ENCODE measurements around the gene CDH13.

The CDH13 gene

DNA sequence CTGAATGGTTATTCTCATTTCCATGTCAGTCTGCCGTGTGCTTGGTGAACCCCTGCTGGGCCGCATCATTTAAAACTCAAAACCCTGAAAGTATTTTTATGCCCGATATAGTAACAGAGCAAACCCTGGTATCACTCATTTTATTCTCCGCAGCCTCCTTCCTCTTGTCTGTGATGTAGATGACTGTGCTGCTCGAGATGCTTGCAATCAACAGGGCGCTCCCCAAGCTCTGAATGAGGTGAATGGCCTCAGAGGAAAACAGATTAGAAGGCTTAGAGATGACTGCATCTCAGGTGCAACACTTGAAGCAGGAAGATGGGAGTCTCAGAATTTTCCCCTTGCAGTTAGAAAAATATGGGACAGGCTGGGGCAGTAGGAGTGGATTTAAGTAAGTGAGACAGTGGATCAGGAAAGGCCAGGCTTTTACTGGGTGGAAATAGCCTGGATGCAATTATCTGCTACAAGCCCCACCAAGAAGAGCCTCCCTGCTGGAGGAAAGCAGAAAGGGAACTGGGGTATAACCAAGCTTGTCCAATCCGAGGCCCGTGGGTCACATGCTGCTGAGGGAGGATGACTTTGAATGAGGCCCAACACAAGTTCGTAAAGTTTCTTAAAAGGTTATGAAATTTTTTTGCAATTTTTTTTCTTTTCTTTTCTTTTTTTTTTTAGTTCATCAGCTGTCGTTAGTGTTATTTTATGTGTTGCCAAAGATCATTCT is 166.9 kb downstream of the CDH13 start:
- no peak for DNase-seq

DNA sequence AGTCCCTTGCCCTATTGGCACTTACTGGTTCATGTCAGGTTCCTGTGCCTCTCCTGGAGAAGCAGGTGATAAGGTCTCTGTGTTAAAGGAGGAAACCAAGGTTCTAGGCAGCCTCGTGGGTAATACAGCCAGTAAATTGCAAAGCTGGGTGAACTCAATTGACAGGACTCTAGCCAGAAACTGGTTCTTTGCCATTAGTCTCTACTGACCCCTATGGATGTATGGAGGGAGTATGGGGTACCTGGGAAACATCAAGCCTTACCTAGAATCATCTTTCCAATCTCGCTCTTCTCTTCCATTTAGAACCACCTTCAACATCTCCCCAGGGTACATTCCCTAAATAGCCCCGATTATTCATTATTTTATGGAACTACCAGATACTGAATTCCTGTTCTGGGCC is 169.3 kb downstream of the CDH13 start:
- no peak for DNase-seq

GRCh38 chr16:82801361-82801760 is 174.6 kb downstream of the CDH13 start:
- no peak for DNase-seq

DNA sequence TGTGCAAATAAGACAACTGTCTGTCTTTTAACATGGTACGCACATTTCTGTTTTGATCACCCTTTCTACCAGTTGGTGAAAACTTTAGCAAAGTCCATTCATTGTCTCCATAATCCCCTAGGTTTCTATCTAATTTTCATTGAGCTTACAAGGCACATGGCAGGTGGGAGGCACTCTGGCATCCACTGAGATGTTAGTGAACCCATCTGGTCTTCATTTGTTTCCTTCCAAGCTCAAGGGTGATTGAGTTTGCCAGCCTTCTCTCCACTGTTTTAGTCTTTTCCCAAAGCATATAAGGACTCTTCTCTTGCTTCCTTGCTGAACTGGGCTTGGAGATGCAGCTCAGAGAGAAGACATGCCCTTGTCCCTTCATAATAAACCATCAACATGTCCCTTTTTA is 179.1 kb downstream of the CDH13 start:
- no peak for DNase-seq

DNA sequence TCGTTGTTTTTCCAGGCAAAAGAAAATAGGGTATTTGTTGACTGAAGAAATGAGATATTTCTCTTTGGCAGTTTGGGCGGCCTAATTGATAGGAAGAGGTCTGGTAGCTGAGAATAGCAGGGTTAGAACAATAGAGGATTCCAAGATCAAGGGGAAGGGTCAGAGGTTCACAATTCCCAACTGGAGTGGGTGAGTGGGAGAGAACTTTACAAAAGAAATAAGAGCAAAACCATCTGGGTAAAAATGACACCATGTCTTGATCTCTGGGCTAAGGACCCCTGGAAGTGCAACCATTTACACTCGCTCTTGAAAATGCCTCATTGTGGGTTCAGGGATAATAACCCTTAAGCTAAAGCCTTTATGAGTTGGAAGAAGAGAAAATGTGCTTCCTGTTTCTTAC is 180.5 kb downstream of the CDH13 start:
- no peak for DNase-seq

GRCh38 chr16:82808036-82808435 is 181.3 kb downstream of the CDH13 start:
- DNase-seq = no peak

GRCh38 chr16:82810077-82810476 is 183.3 kb downstream of the CDH13 start:
- DNase-seq = no peak

DNA sequence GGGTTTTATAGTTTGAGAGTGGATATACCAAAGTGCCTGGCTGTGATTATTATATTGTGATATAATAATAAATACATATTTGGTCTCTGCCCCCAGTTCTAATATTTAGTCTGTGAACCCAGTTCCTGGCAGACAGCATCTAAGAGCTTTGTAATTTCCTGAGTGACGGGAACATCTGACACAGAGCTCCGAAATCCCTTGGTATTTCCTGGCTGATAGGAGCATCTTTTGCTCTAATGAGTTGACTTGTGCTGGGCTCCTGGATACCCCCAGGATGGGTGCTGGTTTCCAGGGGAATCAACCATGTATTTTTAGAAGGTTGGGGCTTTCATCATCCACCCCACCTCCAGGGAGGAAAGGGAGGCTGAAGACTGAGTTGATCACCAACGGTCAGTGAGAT is 187.3 kb downstream of the CDH13 start:
- DNase-seq = no peak

DNA sequence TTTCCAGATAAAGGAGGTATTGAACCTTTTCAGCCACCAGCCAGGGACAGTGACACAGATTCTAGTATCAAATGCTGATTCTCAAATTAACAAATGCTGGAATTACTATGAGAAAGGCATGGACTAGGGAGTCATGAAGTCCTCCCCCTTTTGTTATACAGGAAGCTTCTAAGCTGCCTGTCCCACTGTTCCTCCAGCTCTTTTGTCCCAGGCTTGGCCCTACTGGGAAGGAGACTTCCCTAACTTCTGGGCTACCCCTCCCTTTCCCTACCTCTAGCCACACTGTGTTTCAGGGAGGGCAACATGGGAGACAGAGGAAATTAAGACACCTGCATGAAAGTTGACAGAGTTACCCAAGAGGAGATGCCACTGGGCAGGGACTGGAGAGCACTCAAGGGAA is 192.5 kb downstream of the CDH13 start:
- no peak for DNase-seq

GRCh38 chr16:82820855-82821254 is 194.1 kb downstream of the CDH13 start:
- no peak for DNase-seq

DNA sequence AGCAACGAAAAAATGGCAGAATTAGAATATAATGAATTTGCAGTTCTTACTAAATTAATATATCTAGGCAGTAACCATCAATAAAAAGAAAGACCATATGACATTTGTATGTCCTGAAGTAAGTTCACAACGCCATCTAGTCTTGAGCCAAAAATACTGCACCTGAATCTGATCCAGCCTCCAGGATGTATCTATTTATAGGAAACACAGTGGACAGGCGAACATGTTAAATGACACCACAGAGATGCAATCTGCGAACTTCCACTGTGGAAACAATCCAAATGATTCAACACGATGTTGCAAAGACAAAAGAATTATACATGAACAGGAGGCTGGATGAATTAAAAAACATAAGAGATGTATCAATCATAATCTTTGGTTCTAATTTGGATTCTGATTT is 197.6 kb downstream of the CDH13 start:
- DNase-seq = no peak

GRCh38 chr16:82829301-82829700 is 202.5 kb downstream of the CDH13 start:
- no peak for DNase-seq

DNA sequence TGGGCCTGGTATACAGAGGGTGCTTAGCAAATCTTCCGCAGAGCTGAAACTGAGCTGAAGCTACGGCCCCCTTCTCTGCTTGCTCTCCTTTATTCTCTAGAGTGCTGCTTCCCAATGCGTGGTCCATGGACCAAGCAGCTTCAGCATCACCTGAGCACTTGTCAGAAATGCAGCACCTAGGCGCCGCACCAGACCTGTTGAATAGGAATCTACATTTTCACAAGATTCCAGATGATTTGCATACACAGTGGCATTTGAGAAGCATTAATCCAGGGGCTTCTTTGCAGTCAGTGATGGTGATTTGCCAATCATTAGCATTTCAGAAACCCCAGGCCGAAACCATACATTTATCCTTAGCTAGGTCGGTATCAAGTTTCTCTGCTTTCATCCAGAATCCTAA is 204.2 kb downstream of the CDH13 start:
- no peak for DNase-seq

DNA sequence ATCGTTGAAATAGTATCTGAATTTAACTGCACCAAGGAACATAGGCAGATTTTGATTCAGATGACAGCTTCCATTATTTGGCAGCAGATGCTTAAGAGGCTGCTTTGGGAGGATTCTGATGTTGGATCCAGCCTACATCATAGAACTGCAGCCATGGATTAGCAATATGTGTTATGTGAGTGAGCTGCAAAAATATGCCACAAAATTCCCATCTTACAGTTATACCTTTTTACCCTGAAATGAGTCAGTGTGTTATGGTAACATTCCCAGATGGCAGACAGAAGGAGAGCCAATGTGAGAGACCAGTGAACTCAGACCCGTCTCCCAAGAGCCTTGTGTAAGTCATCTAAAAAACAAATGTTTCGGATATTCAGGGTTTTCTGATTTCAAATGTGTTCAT is 206.1 kb downstream of the CDH13 start:
- DNase-seq = no peak

GRCh38 chr16:82833378-82833993 is 206.7 kb downstream of the CDH13 start:
- DNase-seq = no peak

GRCh38 chr16:82834151-82834815 is 207.5 kb downstream of the CDH13 start:
- DNase-seq = no peak

DNA sequence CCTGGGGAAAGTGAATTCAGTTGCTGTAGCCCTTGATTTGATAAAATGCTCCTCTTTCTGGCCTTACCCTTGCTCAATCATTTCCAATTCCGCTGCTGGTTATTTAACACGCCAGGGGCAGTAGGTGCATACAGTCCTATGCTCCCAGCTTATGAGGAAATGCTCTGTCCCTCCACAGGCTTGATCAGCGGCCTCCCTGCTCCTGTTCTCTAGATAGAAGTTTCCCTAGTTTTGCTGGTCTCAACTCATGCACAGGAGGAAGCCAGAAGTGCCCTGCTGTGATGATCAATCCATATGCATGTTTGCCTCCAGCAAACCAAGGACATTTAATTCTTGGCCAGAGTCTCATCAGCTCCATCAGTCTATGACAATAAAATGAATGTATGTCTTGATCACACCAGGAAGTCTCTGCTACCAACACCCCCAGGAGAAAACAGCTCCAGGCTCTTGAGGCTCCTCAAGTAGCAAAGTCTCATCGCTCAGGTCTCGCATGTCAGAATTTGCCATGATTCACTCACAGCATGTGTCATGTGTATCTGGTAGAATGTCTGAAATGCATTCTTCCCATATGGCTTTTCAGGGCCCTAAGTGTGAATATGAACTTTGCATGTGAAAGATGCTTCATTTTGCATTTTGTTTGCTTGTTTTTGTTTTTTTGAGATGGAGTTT is 208.9 kb downstream of the CDH13 start:
- DNase-seq = no peak

DNA sequence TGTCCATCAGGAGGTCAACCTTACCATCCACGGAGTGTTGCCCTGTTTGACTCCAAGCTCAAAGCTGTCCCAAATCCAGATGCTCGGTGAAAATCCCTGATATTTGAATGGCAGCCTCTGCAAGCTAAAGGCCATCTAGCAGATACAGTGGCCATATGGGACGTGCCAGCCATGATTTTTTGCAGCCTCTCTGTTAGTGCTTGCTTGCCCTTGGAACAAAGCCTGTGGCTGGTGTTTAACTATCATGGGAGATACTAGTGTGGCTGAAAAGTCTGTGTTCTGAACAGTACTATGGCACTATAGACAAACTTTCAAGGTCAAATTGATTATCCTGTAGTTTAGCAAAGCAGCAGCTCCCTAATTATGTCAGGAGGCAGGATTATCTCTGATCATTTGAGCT is 214.3 kb downstream of the CDH13 start:
- no peak for DNase-seq

DNA sequence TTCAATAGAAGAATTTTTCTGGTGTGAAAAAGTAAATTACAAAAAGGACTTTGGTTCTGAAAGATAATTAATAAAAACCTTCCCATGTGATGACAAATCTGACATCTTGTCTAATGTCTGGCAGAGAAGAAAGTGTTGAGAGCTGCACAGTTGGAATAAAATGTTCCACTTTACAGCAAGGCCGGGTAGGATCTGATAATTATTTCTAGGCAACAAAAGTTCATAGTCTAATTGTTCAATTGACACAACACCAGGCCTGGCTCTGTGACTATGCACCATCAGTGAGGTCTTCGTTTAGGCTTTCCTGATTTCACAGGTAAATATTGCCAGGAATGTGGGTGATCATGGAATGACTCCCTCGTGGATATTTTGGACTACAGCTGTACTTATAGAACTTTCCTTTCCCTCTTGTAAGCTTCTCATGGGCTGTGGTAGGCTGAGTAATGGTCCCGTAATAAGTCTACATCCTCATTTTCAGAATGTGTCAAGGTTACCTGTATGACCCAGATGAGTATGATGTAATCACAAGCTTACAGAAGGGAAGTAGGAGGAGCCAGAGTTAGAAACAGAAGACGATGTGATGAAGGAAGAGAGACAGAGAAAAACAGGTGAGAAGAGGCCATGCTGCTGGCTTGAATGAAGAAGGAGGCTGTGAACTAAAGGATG is 217.0 kb downstream of the CDH13 start:
- DNase-seq = no peak

- DNase-seq = no peak
These were observed 218.3 kb downstream of the CDH13 start for GRCh38 chr16:82845116-82845515.

DNA sequence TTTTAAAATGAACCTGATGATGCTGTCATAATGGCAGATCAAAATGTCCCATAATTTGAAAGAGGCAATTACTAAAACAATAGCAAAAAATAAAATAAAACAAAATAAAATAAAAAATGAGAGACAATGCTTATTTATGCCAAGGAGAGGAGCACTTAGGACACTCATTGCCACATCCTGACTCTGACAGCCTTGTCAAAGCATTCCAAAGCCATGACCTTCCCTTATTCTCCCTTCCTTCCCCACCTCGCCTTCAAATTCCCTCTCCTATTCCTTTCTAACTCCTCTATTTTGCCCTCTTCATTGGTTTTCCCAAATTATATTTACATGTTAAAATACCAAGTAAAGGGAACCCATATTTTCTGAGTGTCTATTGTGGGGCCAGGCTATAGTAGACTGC is 220.0 kb downstream of the CDH13 start:
- no peak for DNase-seq

- no peak for DNase-seq
These were observed 221.2 kb downstream of the CDH13 start for GRCh38 chr16:82848013-82848412.

GRCh38 chr16:82852388-82853008 is 225.7 kb downstream of the CDH13 start:
- no peak for DNase-seq
